Endothelial cell of umbilical vein (primary cell): ENCODE data around the gene SH3RF3. TPM values are rescaled to one million over a fixed set of nuclear protein-coding genes. Genes with fewer than 3 reads are reported as not detected.

Source experiments
- BruUV-seq: library from RNA; stranded (reverse); fragments of 400-500 nt; replicated peaks from 2 replicates; lab custom pipeline; 2021; lab: Mats Ljungman, UMichigan
- CTCF ChIA-PET: fragments of 300-600, 350-600 bp; sonication (Branson Sonifier 250); formaldehyde crosslinking; loops from one replicate; lab custom pipeline; 2021; ENCODE audit warnings: antibody characterized with exemption, inconsistent platforms; lab: Charles Lee
- POLR2A ChIA-PET: fragments of 300-600, 350-600 bp; sonication (Branson Sonifier 250); formaldehyde crosslinking; loops from one replicate; lab custom pipeline; 2021; ENCODE audit warnings: antibody characterized with exemption, inconsistent platforms; lab: Charles Lee
- DNase-seq: peaks from one replicate; pipeline ENCODE4 v3.0.0-alpha.2; 2011; ENCODE audit warnings: low read depth, low spot score
- FAIRE-seq: peaks from 2 replicates; lab custom pipeline; 2011; peaks lifted over from hg19 to GRCh38; lab: Jason Lieb, UNC
- H2AFZ ChIP-seq: 2 replicates; pipeline ENCODE4 v1.6.0; 2012; ENCODE audit warnings: low read depth, low read length, control low read depth, inconsistent platforms
- H3K27ac ChIP-seq: 2 replicates; pipeline ENCODE4 v1.5.1; 2011; ENCODE audit warnings: low read depth, mild to moderate bottlenecking, control low read depth, low read length, moderate library complexity; ENCODE audit not compliant: insufficient read depth
- H3K27me3 ChIP-seq, 2 experiments: 2 replicates each; pipeline versions ENCODE4 v1.6.0 to v1.6.1; 2011; ENCODE audit warnings: low read length in 2 of 2, mixed read lengths in 1 of 2; ENCODE audit not compliant: control insufficient read depth in 2 of 2, insufficient read depth in 2 of 2
- H3K36me3 ChIP-seq, 2 experiments: 2 replicates in 1 of 2; 3 replicates in 1 of 2; pipeline ENCODE4 v1.5.1; 2011; ENCODE audit warnings: low read length in 2 of 2, mild to moderate bottlenecking in 1 of 2, moderate library complexity in 1 of 2; ENCODE audit not compliant: control insufficient read depth in 2 of 2, insufficient read depth in 2 of 2; ENCODE audit errors: extremely low read depth in 1 of 2
- H3K4me1 ChIP-seq: 3 replicates; pipeline ENCODE4 v1.5.1; 2011; ENCODE audit warnings: mild to moderate bottlenecking, low read length; ENCODE audit not compliant: control insufficient read depth, insufficient read depth; ENCODE audit errors: extremely low read depth
- H3K4me2 ChIP-seq: 2 replicates; pipeline ENCODE4 v1.6.1; 2011; ENCODE audit warnings: low read length, control low read depth, mixed read lengths; ENCODE audit not compliant: insufficient read depth
- H3K4me3 ChIP-seq, 3 experiments: fragments of 200-600 bp in 1 of 3; sonication (generic), shearing (Covaris generic) in 1 of 3; replicated peaks in 1 of 3; 2 replicates each; pipeline ENCODE4 v1.5.1; 2011 to 2016; ENCODE audit warnings: control low read depth in 3 of 3, low read length in 3 of 3, mild to moderate bottlenecking in 2 of 3, inconsistent platforms in 1 of 3, low read depth in 1 of 3, moderate library complexity in 1 of 3; ENCODE audit not compliant: insufficient read depth in 1 of 3
- H3K79me2 ChIP-seq: 2 replicates; pipeline ENCODE4 v1.6.0; 2012; ENCODE audit warnings: low read length, inconsistent platforms; ENCODE audit not compliant: control insufficient read depth, insufficient read depth
- H3K9ac ChIP-seq: replicated peaks from 2 replicates; pipeline ENCODE3; 2011; ENCODE audit warnings: low read length, control low read depth; ENCODE audit not compliant: insufficient read depth; ENCODE audit errors: extremely low read depth
- H3K9me1 ChIP-seq: replicated peaks from 3 replicates; pipeline ENCODE4 v1.6.0; 2011; ENCODE audit warnings: mild to moderate bottlenecking, low read length; ENCODE audit not compliant: control insufficient read depth, insufficient read depth; ENCODE audit errors: extremely low read depth
- H3K9me3 ChIP-seq: replicated peaks from 2 replicates; pipeline ENCODE4 v1.5.1; 2012; ENCODE audit warnings: low read length, inconsistent platforms; ENCODE audit not compliant: control insufficient read depth, insufficient read depth
- H4K20me1 ChIP-seq: replicated peaks from 2 replicates; pipeline ENCODE3; 2011; ENCODE audit warnings: mild to moderate bottlenecking, low read length; ENCODE audit not compliant: control insufficient read depth, insufficient read depth; ENCODE audit errors: extremely low read depth
- EZH2 ChIP-seq: IDR thresholded peaks from 2 replicates; pipeline ENCODE4 v1.6.1; 2012; ENCODE audit warnings: borderline replicate concordance, low read depth, mild to moderate bottlenecking, moderate library complexity, low read length, inconsistent platforms; ENCODE audit not compliant: severe bottlenecking
- FOS ChIP-seq: IDR thresholded peaks from 2 replicates; pipeline ENCODE4 v1.6.1; 2011; ENCODE audit warnings: mild to moderate bottlenecking, low read length, moderate library complexity, borderline replicate concordance; ENCODE audit not compliant: insufficient read depth
- GATA2 ChIP-seq: IDR thresholded peaks from 2 replicates; pipeline ENCODE4 v1.7.0; 2011; ENCODE audit warnings: low read depth, mild to moderate bottlenecking, moderate library complexity, mixed read lengths, low read length; ENCODE audit not compliant: insufficient read length, insufficient read depth
- JUN ChIP-seq: IDR thresholded peaks from 2 replicates; pipeline ENCODE4 v1.6.1; 2011; ENCODE audit warnings: borderline replicate concordance, low read depth; ENCODE audit not compliant: insufficient read length, insufficient read depth
- MAX ChIP-seq: IDR thresholded peaks from 2 replicates; pipeline ENCODE4 v1.6.1; 2011; ENCODE audit not compliant: insufficient read depth, insufficient read length
- MYC ChIP-seq: IDR thresholded peaks from one replicate; pipeline ENCODE4 v1.6.1; 2011; ENCODE audit warnings: mild to moderate bottlenecking, low read depth, low read length
- POLR2A ChIP-seq: IDR thresholded peaks from 2 replicates; pipeline ENCODE4 v1.6.1; 2012; ENCODE audit warnings: low read depth, mild to moderate bottlenecking, control low read depth, low read length
- POLR2AphosphoS5 ChIP-seq: IDR thresholded peaks from 2 replicates; pipeline ENCODE4 v1.6.1; 2012; ENCODE audit warnings: low read depth, mild to moderate bottlenecking, control low read depth, low read length, moderate library complexity; ENCODE audit not compliant: insufficient read depth
- dilution Hi-C: fragments of 300-500 bp; cut with MboI; formaldehyde crosslinking; loops from one replicate; pipeline ENCODE4 v1.15.0; 2019; ENCODE audit warnings: low sequenced_read_pairs; ENCODE audit not compliant: extremely low pct_ligation_motif_present
- intact Hi-C: fragments of 100-400 bp; cut with micrococcal nuclease; formaldehyde crosslinking; loops from one replicate; pipeline ENCODE4 v1.10.0; 2022
- polyA plus RNA-seq, 4 experiments: library from polyadenylated mRNA; depleted of rRNA in 3 of 4; stranded (reverse) in 3 of 4; unstranded in 1 of 4; fragments of >200 nt; gene quantifications; 2 replicates each; pipeline versions ENCODE4 v1.2.1 to v1.2.3, GENCODE V29; 2011 to 2012; ENCODE audit warnings: missing spikeins in 1 of 4
- total RNA-seq: library from RNA; stranded (reverse); gene quantifications from 2 replicates; pipeline ENCODE4 v1.2.3, GENCODE V29; 2021
- TF ChIP-seq, protein P1 (sequence below), 2 donors: IDR thresholded peaks; 1 replicate in 1 of 2; 2 replicates in 1 of 2; pipeline ENCODE4 v1.5.1; 2011; ENCODE audit warnings: low read length in 2 of 2, mild to moderate bottlenecking in 2 of 2, moderate library complexity in 2 of 2, control low read depth in 1 of 2, inconsistent platforms in 1 of 2, low read depth in 1 of 2; ENCODE audit not compliant: insufficient read depth in 1 of 2; ENCODE audit errors: extremely low read depth in 1 of 2

SH3RF3 gene
- total and polyA plus RNA-seq, 2 donors (not counting 3 experiments of a cell fraction or from before 2014, with no cell fraction given): 3.8 to 14.7 TPM

GRCh38 chr2:109185338-109185737, 56.3 kb downstream of the SH3RF3 start:
- Histone ChIP-seq H4K20me1 (no peaks in the 10 kb centered on the region), H3K9me1 (no peaks in the 10 kb centered on the region), H3K27ac (peak overlapping the region; percentile 27), H3K9ac (no peak overlapping the region), H2AFZ (peak overlapping the region; percentile 6), H3K4me3 (no peak overlapping the region), H3K27me3 (no peaks in the 10 kb centered on the region), H3K36me3 (no peaks in the 10 kb centered on the region), H3K4me2 (no peak overlapping the region), H3K9me3 (no peaks in the 10 kb centered on the region), H3K4me1 (peaks cover 11% of the 10 kb centered on the region), H3K79me2 (peaks cover 6% of the 10 kb centered on the region)
- no TSS peak for BruUV-seq
- intact Hi-C loops (loop anchor here (1.0 kb wide), 1 partner anchor 12 kb away; no protein-coding TSS in a partner anchor), dilution Hi-C loops (no loop called here)
- DNase-seq: peak; percentile 35
- ChIA-PET POLR2A (no interaction called here), CTCF (interaction anchor here (0.7 to 1.7 kb wide), 3 partner anchors 14 to 234 kb away, joined by 3 to 11 read pairs (median 4); no protein-coding TSS in a partner anchor)
- peak; percentile 49 for FAIRE-seq
- TF ChIP-seq FOS: no peak
- TF ChIP-seq JUN: no peak
- TF ChIP-seq, protein P1, sequence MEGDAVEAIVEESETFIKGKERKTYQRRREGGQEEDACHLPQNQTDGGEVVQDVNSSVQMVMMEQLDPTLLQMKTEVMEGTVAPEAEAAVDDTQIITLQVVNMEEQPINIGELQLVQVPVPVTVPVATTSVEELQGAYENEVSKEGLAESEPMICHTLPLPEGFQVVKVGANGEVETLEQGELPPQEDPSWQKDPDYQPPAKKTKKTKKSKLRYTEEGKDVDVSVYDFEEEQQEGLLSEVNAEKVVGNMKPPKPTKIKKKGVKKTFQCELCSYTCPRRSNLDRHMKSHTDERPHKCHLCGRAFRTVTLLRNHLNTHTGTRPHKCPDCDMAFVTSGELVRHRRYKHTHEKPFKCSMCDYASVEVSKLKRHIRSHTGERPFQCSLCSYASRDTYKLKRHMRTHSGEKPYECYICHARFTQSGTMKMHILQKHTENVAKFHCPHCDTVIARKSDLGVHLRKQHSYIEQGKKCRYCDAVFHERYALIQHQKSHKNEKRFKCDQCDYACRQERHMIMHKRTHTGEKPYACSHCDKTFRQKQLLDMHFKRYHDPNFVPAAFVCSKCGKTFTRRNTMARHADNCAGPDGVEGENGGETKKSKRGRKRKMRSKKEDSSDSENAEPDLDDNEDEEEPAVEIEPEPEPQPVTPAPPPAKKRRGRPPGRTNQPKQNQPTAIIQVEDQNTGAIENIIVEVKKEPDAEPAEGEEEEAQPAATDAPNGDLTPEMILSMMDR (IDR thresholded peaks at IDR 0.05; ENCODE audit: extremely low read depth in 1 of 2, insufficient read depth in 1 of 2, low read depth in 1 of 2, low read length in 2 of 2): no peak
- no peak for TF ChIP-seq POLR2A
- TF ChIP-seq GATA2: no peak
- TF ChIP-seq EZH2: no peak
- TF ChIP-seq POLR2AphosphoS5: no peak
- no peak for TF ChIP-seq MAX
- TF ChIP-seq MYC: no peak
